ENCODE data around the gene EBF4. TPM values are rescaled to one million over a fixed set of nuclear protein-coding genes. Genes with fewer than 3 reads are reported as not detected.

The EBF4 gene
- total RNA-seq, 4 donors from 2014 or later: 7.1 to 69.5 (median 21.7) TPM

- intact Hi-C loops (cut with DNase I; ENCODE audit: low total_unique reads): no loop called here
- peak overlapping the region; percentile 81 to 91 for H3K27ac ChIP-seq
- H3K36me3 ChIP-seq: no peaks in the 10 kb centered on the region
- no peaks in the 10 kb centered on the region for H3K4me1 ChIP-seq
- no peaks in the 10 kb centered on the region for H3K27me3 ChIP-seq
- no peak for DNase-seq
- H3K4me3 ChIP-seq: peak overlapping the region; percentile 67 to 77
- no peaks in the 10 kb centered on the region for H3K9me3 ChIP-seq
- TF ChIP-seq CTCF (IDR thresholded peaks at IDR 0.05) (no peak), POLR2A (IDR thresholded peaks at IDR 0.05) (no peak)
Measured at GRCh38 chr20:2663364-2663886, 29.2 kb upstream of the EBF4 start.

GRCh38 chr20:2663887-2664719, 28.5 kb upstream of the EBF4 start, which contains the start of gene IDH3B:
Gene IDH3B (minus strand): TSS chr20:2664216. CDS start chr20:2664188, 28 bp downstream.
- Histone ChIP-seq H3K4me3 (peak within 1 kb of the TSS; percentile 67 to 77), H3K9me3 (no peaks in the 10 kb centered on the region), H3K27me3 (no peaks in the 10 kb centered on the region), H3K36me3 (no peaks in the 10 kb centered on the region), H3K27ac (peak within 1 kb of the TSS; percentile 81 to 91), H3K4me1 (no peaks in the 10 kb centered on the region)
- TF ChIP-seq POLR2A (IDR thresholded peaks at IDR 0.05) (peak; percentile 71 to 80), CTCF (IDR thresholded peaks at IDR 0.05) (no peak)
- intact Hi-C loops (cut with DNase I; ENCODE audit: low total_unique reads): no loop called here
- peak; percentile 93 for DNase-seq

GRCh38 chr20:2671977-2672376, 20.6 kb upstream of the EBF4 start:
- Histone ChIP-seq H3K36me3 (no peaks in the 10 kb centered on the region), H3K27ac (no peak overlapping the region), H3K27me3 (no peaks in the 10 kb centered on the region), H3K4me3 (no peak overlapping the region), H3K4me1 (no peaks in the 10 kb centered on the region), H3K9me3 (no peaks in the 10 kb centered on the region)
- intact Hi-C loops (cut with DNase I; ENCODE audit: low total_unique reads): no loop called here
- DNase-seq: no peak
- TF ChIP-seq CTCF (IDR thresholded peaks at IDR 0.05) (no peak), POLR2A (IDR thresholded peaks at IDR 0.05) (no peak)

- Histone ChIP-seq H3K36me3 (no peaks in the 10 kb centered on the region), H3K4me1 (no peaks in the 10 kb centered on the region), H3K27ac (no peak overlapping the region), H3K4me3 (no peak overlapping the region), H3K9me3 (no peaks in the 10 kb centered on the region), H3K27me3 (no peaks in the 10 kb centered on the region)
- no peak for DNase-seq
- no peak for TF ChIP-seq POLR2A (IDR thresholded peaks at IDR 0.05)
- no peak for TF ChIP-seq CTCF (IDR thresholded peaks at IDR 0.05)
- intact Hi-C loops (cut with DNase I; ENCODE audit: low total_unique reads): no loop called here
Measured at GRCh38 chr20:2672446-2672845, 20.1 kb upstream of the EBF4 start.

GRCh38 chr20:2673453-2673852, 19.1 kb upstream of the EBF4 start:
- no peaks in the 10 kb centered on the region for H3K27me3 ChIP-seq
- intact Hi-C loops (cut with DNase I; ENCODE audit: low total_unique reads): no loop called here
- TF ChIP-seq CTCF (IDR thresholded peaks at IDR 0.05): no peak

More at GRCh38 chr20:2673453-2673852, 19.1 kb upstream of the EBF4 start:
- DNase-seq: no peak
- no peak overlapping the region for H3K4me3 ChIP-seq
- H3K27ac ChIP-seq: no peak overlapping the region
- H3K36me3 ChIP-seq: no peaks in the 10 kb centered on the region
- no peaks in the 10 kb centered on the region for H3K9me3 ChIP-seq
- no peaks in the 10 kb centered on the region for H3K4me1 ChIP-seq

Measured in uterus (tissue), 4 donors.